KMS-11 (cell line): Measurements from ENCODE around the gene CRYL1.

Source experiments
- H2AFZ ChIP-seq: fragments of 200-600 bp; sonication (generic); 2 replicates; pipeline ENCODE4 v1.6.1; 2016; ENCODE audit warnings: antibody characterized with exemption, mixed run types, low read depth
- H3K27ac ChIP-seq: fragments of 200-600 bp; sonication (generic); 2 replicates; pipeline ENCODE4 v1.6.1; 2016; ENCODE audit warnings: mild to moderate bottlenecking, mixed run types
- H3K27me3 ChIP-seq: fragments of 200-600 bp; sonication (generic); 2 replicates; pipeline ENCODE4 v1.6.1; 2017; ENCODE audit warnings: mild to moderate bottlenecking, low read depth, mixed run types, moderate library complexity; ENCODE audit not compliant: insufficient read depth
- H3K36me3 ChIP-seq: fragments of 200-600 bp; sonication (generic); 2 replicates; pipeline ENCODE4 v1.6.1; 2017; ENCODE audit warnings: mild to moderate bottlenecking, mixed run types; ENCODE audit not compliant: insufficient read depth
- H3K4me1 ChIP-seq: fragments of 200-600 bp; sonication (generic); 2 replicates; pipeline ENCODE4 v1.6.1; 2016; ENCODE audit warnings: mild to moderate bottlenecking, low read depth, mixed run types; ENCODE audit not compliant: poor library complexity, severe bottlenecking
- H3K4me2 ChIP-seq: fragments of 200-600 bp; sonication (generic); 2 replicates; pipeline ENCODE4 v1.7.0; 2016; ENCODE audit warnings: mild to moderate bottlenecking, mixed run types
- H3K4me3 ChIP-seq: fragments of 200-600 bp; sonication (generic); IDR thresholded peaks from 2 replicates; pipeline ENCODE4 v1.6.1; 2017; ENCODE audit warnings: low read depth, low read length, mixed read lengths; ENCODE audit not compliant: insufficient read depth
- H3K79me2 ChIP-seq: fragments of 200-600 bp; sonication (generic); 2 replicates; pipeline ENCODE4 v1.6.1; 2016; ENCODE audit warnings: low read depth, mixed run types; ENCODE audit not compliant: insufficient read depth
- H3K9ac ChIP-seq: fragments of 200-600 bp; sonication (generic); 2 replicates; pipeline ENCODE4 v1.6.1; 2016; ENCODE audit warnings: mild to moderate bottlenecking, mixed run types
- H4K20me1 ChIP-seq: fragments of 200-600 bp; sonication (generic); 2 replicates; pipeline ENCODE4 v1.6.1; 2016; ENCODE audit warnings: mild to moderate bottlenecking, mixed run types; ENCODE audit not compliant: insufficient read depth
- TF ChIP-seq, protein P1 (sequence below): fragments of 200-600 bp; sonication (generic); conservative IDR thresholded peaks from 2 replicates; pipeline ENCODE4 v1.6.1; 2017; ENCODE audit warnings: low read depth, mild to moderate bottlenecking, antibody characterized with exemption, low read length, moderate library complexity, mixed read lengths

The CRYL1 gene

DNA sequence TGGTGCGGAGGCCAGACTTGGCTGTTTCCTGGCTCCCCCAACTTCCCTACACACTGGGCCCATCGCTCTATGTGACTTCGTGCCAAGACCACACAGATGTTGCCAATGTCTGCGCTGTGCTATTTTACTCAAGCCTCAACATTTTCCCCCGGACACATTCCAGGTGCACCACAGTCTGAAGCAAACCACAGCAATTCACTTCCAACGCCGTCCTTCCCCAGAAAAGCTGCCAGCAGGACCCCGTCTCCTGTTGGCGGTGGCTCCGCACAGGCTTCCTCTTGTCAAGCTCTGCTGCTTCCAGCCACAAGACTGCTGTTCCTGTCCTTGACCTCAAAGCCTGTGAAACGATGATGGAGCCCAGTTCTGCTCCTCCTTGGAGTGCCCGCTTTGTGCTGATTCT lies 100.7 kb downstream of the CRYL1 start:
- no peak overlapping the region for H3K4me2 ChIP-seq
- TF ChIP-seq, protein P1, sequence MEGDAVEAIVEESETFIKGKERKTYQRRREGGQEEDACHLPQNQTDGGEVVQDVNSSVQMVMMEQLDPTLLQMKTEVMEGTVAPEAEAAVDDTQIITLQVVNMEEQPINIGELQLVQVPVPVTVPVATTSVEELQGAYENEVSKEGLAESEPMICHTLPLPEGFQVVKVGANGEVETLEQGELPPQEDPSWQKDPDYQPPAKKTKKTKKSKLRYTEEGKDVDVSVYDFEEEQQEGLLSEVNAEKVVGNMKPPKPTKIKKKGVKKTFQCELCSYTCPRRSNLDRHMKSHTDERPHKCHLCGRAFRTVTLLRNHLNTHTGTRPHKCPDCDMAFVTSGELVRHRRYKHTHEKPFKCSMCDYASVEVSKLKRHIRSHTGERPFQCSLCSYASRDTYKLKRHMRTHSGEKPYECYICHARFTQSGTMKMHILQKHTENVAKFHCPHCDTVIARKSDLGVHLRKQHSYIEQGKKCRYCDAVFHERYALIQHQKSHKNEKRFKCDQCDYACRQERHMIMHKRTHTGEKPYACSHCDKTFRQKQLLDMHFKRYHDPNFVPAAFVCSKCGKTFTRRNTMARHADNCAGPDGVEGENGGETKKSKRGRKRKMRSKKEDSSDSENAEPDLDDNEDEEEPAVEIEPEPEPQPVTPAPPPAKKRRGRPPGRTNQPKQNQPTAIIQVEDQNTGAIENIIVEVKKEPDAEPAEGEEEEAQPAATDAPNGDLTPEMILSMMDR = no peak

DNA sequence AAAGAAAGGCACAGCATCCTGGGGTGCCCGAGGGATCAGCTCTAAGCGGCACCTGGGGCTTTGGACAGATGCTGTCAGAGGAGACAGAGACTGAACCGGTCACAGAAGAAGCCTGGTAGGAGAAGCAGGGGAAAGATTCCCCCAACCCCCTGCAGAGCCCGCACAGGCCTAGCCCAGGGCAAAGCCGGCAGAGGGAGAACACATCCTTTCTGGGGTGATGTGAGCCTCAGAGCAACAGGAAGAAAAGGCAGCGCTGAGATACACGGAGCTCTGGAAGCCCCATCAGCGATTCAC lies 101.2 kb downstream of the CRYL1 start:
- H4K20me1 ChIP-seq = no peaks in the 10 kb centered on the region
- no peak overlapping the region for H3K4me2 ChIP-seq
- H3K79me2 ChIP-seq = no peaks in the 10 kb centered on the region
- H3K36me3 ChIP-seq = no peaks in the 10 kb centered on the region
- H3K4me1 ChIP-seq = peaks cover 9% of the 10 kb centered on the region
- H2AFZ ChIP-seq = no peak overlapping the region
- H3K27ac ChIP-seq = no peak overlapping the region
- H3K27me3 ChIP-seq = no peaks in the 10 kb centered on the region
- no peak overlapping the region for H3K4me3 ChIP-seq
- TF ChIP-seq, protein P1 = no peak
- H3K9ac ChIP-seq = no peak overlapping the region

More for the DNA sequence above, 100.7 kb downstream of the CRYL1 start:
- no peaks in the 10 kb centered on the region for H4K20me1 ChIP-seq
- H3K36me3 ChIP-seq = no peaks in the 10 kb centered on the region
- H3K79me2 ChIP-seq = no peaks in the 10 kb centered on the region
- no peak overlapping the region for H3K4me3 ChIP-seq
- peaks cover 5% of the 10 kb centered on the region for H3K4me1 ChIP-seq
- no peak overlapping the region for H3K9ac ChIP-seq
- H2AFZ ChIP-seq = no peak overlapping the region
- H3K27ac ChIP-seq = no peak overlapping the region
- no peaks in the 10 kb centered on the region for H3K27me3 ChIP-seq

DNA sequence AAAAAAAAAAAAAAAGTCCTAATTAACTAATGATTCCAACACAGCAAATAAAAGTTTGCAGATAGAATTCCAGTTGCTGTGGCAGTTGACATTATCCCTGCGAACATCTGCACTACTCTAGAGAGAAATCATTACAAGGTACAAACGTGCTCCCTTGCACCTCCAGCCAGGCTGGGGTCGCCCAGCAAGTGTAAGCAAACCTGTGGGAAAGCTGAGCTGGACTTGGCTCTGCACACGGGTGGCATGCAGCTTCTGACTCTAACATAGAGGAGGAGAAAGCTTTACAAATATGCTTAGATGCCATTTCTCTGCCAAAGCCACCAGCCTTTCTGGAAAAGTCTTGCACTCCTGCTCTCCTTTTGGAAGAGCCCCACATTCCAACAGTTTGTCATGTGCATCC lies 103.3 kb downstream of the CRYL1 start:
- peaks cover 25% of the 10 kb centered on the region for H3K4me1 ChIP-seq
- TF ChIP-seq, protein P1 = no peak
- H2AFZ ChIP-seq = no peak overlapping the region
- H3K9ac ChIP-seq = no peak overlapping the region
- no peak overlapping the region for H3K4me3 ChIP-seq
- H3K4me2 ChIP-seq = no peak overlapping the region
- H4K20me1 ChIP-seq = no peaks in the 10 kb centered on the region
- no peaks in the 10 kb centered on the region for H3K27me3 ChIP-seq
- H3K27ac ChIP-seq = no peak overlapping the region
- H3K36me3 ChIP-seq = no peaks in the 10 kb centered on the region
- H3K79me2 ChIP-seq = no peaks in the 10 kb centered on the region

DNA sequence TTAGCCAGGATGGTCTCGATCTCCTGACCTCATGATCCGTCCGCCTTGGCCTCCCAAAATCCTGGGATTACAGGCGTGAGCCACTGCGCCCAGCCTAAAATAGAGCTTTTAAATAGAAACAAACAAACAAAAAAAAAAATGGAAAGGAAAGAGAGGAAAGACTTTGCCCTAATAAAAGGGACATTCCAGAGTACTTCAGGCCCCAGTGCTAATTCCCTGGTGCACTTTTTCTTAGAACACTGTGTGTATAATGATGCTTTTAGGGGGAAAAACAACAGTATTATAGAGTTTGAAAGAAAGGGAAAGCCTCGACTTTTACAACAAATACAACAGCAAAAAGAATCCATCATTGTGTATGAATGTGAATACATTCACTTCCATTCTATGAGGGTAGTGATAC lies 104.7 kb downstream of the CRYL1 start:
- Histone ChIP-seq H2AFZ (no peak overlapping the region), H3K27me3 (no peaks in the 10 kb centered on the region), H3K36me3 (no peaks in the 10 kb centered on the region), H3K4me2 (no peak overlapping the region), H3K4me1 (peaks cover 25% of the 10 kb centered on the region), H4K20me1 (no peaks in the 10 kb centered on the region), H3K9ac (no peak overlapping the region), H3K4me3 (no peak overlapping the region), H3K79me2 (no peaks in the 10 kb centered on the region), H3K27ac (no peak overlapping the region)
- TF ChIP-seq, protein P1 = no peak

DNA sequence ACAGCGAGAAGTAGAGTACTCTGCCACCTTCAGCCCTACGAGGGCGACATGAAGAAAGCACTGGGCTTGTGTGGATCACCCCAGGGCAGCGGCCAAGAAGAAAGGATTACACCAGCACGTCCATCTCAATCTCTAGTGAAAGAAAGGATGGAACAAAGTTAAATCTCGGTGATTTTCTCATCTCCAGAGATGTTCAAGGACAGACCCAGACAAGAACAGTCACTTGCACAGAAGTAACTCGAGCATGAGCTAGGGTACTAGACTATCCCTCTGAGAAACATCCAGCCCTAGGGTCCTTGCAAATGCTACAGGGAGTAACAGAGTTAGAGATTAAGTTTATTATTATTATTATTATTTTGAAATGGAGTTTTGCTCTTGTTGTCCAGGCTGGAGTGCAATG lies 106.7 kb downstream of the CRYL1 start:
- Histone ChIP-seq H2AFZ (no peak overlapping the region), H4K20me1 (no peaks in the 10 kb centered on the region), H3K4me1 (peaks cover 25% of the 10 kb centered on the region), H3K4me3 (no peak overlapping the region), H3K27ac (peak overlapping the region; percentile 69; the same call in 1 of the 2 replicates), H3K9ac (no peak overlapping the region), H3K27me3 (no peaks in the 10 kb centered on the region), H3K36me3 (no peaks in the 10 kb centered on the region), H3K4me2 (no peak overlapping the region), H3K79me2 (no peaks in the 10 kb centered on the region)
- TF ChIP-seq, protein P1 = no peak
